ENCODE data around the gene GNG12. TPM values are rescaled to one million over a fixed set of nuclear protein-coding genes. Genes with fewer than 3 reads are reported as not detected.

GNG12 gene
- total and polyA plus RNA-seq, 8 donors: 51.2 to 71.9 (median 57.1) TPM

- no peak for DNase-seq
- H3K9me3 ChIP-seq: no peaks in the 10 kb centered on the region
- H3K36me3 ChIP-seq: no peaks in the 10 kb centered on the region
- peaks cover 0 to 9% of the 10 kb centered on the region in 2 donors for H3K27me3 ChIP-seq
- no peak for ATAC-seq
- no peak overlapping the region for H3K4me3 ChIP-seq
- intact Hi-C loops (cut with DNase I): no loop called here
- no peak overlapping the region for H3K27ac ChIP-seq
- TF ChIP-seq CTCF (IDR thresholded peaks at IDR 0.05): no peak
- H3K4me1 ChIP-seq: peaks cover 1 to 3% of the 10 kb centered on the region in 2 donors
Observed at GRCh38 chr1:67825591-67825990, 7.7 kb downstream of the GNG12 start.

DNA sequence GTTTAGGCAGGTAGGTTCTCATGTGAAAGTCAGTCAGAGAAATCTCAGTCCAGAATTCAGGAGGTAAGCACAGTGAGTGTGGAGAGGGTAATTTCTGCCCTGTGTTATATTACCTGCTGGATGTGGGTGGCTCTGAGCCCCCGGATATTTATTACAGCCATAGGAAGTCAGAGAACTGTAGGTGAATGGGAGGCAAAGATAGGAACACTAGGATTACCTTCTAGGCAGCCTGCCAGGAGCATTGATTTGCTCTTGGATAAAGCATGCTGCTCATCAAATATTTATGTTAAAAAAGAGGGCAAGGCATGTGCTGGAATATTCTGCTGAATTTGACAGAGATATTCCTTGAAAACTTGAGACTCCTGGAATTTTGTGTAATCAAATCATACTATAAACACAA, 8.5 kb downstream of the GNG12 start:
- DNase-seq (no peak), ATAC-seq (no peak)
- no peak overlapping the region for H3K4me3 ChIP-seq
- no peaks in the 10 kb centered on the region for H3K4me1 ChIP-seq
- intact Hi-C loops (cut with DNase I): no loop called here
- no peak overlapping the region for H3K27ac ChIP-seq
- no peaks in the 10 kb centered on the region for H3K36me3 ChIP-seq
- H3K9me3 ChIP-seq: no peaks in the 10 kb centered on the region
- peaks cover 0 to under 1% of the 10 kb centered on the region in 2 donors for H3K27me3 ChIP-seq
- TF ChIP-seq CTCF (IDR thresholded peaks at IDR 0.05): no peak

GRCh38 chr1:67823615-67824014, 9.7 kb downstream of the GNG12 start:
- DNase-seq (no peak), ATAC-seq (no peak)
- no peak for TF ChIP-seq CTCF (IDR thresholded peaks at IDR 0.05)
- no peaks in the 10 kb centered on the region for H3K36me3 ChIP-seq
- no peak overlapping the region for H3K4me3 ChIP-seq
- H3K4me1 ChIP-seq: no peaks in the 10 kb centered on the region
- intact Hi-C loops (cut with DNase I): no loop called here
- H3K27ac ChIP-seq: no peak overlapping the region
- no peaks in the 10 kb centered on the region for H3K9me3 ChIP-seq
- H3K27me3 ChIP-seq: no peaks in the 10 kb centered on the region

DNA sequence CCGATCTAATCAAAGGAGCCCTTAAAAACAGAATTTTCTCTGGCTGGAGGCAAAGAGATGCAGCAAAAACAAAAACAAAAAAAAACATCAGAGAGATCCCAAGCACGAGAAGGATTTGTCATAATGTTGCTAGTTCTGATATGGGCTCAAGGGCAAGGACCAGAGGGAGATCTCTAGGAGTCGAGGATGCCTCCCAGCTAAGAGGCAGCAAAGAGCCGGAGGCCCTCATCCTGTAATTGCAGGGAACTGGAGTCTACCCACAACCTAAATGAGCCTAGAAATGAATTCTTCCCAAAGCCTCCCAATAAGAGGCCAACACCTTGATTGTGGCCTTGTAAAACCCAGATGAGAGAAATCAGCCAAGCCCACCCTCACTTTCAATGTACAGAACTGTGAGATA, 12.0 kb downstream of the GNG12 start:
- H3K36me3 ChIP-seq: no peaks in the 10 kb centered on the region
- intact Hi-C loops (cut with DNase I): no loop called here

GRCh38 chr1:67818725-67819301, 14.5 kb downstream of the GNG12 start:
- no peaks in the 10 kb centered on the region for H3K36me3 ChIP-seq
- no peak for ATAC-seq
- H3K4me1 ChIP-seq: peaks cover 6 to 10% of the 10 kb centered on the region in 2 donors
- TF ChIP-seq CTCF (IDR thresholded peaks at IDR 0.05): no peak
- H3K9me3 ChIP-seq: no peaks in the 10 kb centered on the region
- intact Hi-C loops (cut with DNase I): no loop called here
- H3K27ac ChIP-seq: no peak overlapping the region
- H3K4me3 ChIP-seq: no peak overlapping the region
- no peak for DNase-seq
- no peaks in the 10 kb centered on the region for H3K27me3 ChIP-seq

More for the DNA sequence above, 12.0 kb downstream of the GNG12 start:
- Histone ChIP-seq H3K9me3 (no peaks in the 10 kb centered on the region), H3K4me1 (no peaks in the 10 kb centered on the region), H3K27ac (no peak overlapping the region), H3K27me3 (no peaks in the 10 kb centered on the region), H3K4me3 (no peak overlapping the region)
- ATAC-seq: no peak
- no peak for TF ChIP-seq CTCF (IDR thresholded peaks at IDR 0.05)
- no peak for DNase-seq

All from left lung (tissue), 10 donors.